Measurements from ENCODE around the gene OR4M2.
"Not testable (repeated sequence)": the region's sequence is repeated elsewhere in the genome, so short reads cannot be mapped to it uniquely, and the experiment has no call there.

The OR4M2 gene, protein sequence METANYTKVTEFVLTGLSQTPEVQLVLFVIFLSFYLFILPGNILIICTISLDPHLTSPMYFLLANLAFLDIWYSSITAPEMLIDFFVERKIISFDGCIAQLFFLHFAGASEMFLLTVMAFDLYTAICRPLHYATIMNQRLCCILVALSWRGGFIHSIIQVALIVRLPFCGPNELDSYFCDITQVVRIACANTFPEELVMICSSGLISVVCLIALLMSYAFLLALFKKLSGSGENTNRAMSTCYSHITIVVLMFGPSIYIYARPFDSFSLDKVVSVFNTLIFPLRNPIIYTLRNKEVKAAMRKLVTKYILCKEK

DNA sequence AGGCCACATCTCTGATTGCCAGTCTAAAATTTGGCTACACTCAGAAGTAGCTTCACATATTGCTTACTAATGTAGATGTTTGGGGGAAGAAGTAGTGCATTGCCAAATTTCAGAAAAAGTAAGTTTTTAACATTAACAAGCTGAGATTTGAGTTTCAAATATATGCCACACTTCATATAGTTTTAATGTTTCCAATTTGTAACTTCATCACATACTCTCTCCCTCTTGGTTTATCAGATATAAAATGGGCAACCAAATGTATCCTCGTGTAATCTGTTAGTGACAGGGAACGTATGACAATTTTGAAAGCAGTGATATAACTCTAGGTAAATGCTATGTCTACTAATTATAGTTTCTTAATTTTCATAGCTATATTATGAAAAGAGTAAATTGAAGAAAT is at the start of gene OR4M2:
Gene OR4M2, plus strand, starts transcription at position 301 of the 400 bp plus-strand sequence. Its CDS starts 98 bp downstream, at position 399.
- not testable (repeated sequence) for DNase-seq (ENCODE audit: low read depth in 3 of 3)

DNA sequence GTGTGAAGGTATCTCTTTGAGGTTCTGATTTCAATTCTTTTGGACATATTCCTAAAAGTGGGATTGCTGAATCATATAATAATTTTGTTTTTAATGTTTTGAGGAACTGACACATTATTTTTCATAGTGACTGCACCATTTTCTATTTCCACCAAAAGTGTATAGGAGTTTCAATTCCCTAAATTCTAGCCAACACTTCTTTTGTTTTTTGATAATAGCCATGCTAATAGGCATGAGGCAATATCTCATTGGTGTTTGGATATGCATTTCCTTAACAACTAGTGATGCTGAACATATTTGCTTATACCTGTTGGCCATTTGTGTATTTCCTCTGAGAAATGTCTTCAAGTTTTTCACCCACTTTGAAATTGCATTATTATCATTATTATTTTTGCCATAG is 11.1 kb upstream of the OR4M2 start:
- not testable (repeated sequence) for DNase-seq (ENCODE audit: low read depth in 3 of 3)

DNA sequence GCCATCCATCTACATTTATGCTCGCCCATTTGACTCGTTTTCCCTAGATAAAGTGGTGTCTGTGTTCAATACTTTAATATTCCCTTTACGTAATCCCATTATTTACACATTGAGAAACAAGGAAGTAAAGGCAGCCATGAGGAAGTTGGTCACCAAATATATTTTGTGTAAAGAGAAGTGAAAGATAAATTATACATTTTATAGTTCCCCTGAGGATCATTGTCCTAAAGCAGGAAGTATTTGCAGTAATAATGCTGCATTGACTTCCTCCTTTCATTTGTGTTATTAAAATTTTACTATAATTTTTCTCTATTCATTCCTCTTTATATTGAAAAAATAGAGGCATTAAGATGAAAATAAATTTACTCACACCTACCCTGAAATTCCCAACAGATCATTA is 1.1 kb downstream of the OR4M2 start:
- DNase-seq (ENCODE audit: low read depth in 3 of 3) = not testable (repeated sequence)

DNA sequence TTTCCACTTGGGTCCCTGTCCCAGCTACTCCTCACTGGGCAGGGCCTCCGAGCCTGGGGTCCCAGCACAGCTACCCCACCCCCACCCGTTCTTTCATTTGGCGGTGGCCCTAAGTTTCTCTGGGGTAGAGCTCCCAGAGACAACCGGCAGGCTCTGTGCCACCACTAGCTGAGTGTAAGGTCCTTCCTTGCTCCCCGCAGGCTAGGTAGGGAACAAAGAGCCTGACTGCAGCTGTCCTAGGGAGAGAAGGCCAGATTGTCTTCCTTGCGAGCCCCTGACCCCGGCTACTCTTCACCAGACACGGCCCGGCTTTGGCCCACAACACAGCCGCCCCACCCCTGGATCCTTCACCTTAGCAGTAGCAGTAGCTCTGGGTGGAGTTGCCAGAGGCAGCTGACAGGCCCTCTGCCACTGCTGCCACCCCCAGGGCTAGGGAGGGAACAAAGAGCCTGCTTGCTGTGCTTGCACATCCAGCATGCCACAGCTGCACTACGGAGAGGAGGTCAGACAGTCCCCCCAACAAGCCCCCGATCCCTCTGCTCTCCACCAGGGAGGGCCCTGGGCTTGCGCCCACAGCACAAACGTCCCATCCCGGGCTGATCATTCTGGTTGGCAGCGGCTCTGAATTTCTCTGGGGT is 18.4 kb downstream of the OR4M2 start:
- not testable (repeated sequence) for DNase-seq (ENCODE audit: low read depth in 3 of 3)

DNA sequence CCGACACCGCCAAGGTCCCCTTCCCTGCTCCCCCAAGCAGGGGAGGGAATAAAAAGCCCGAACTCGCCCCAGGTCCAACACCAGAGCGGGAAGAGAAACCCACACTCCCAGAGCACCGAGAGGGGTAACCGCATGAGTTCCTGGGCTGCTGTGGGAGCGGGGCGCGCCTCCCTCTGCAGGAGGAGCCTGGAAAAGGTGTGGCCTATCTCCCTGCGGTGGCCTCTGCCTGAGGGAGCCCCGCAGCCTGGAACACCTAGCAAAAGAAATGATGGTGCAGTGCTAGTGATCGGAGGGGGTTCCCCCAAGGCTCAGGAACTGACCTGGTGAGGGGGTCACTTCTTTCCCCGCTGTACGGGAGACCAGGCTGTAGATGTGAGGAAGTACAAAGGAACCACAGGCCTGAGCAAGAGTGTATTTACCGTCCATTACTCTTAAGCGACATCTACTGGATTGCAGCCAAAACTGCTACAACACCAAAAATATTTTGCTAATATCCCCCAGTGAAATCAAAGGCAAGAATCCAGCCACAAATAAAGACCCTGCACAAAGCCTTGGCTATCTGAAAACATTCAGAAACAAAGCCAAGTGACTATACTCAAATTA is 19.1 kb downstream of the OR4M2 start:
- DNase-seq (ENCODE audit: low read depth in 3 of 3) = not testable (repeated sequence)

DNA sequence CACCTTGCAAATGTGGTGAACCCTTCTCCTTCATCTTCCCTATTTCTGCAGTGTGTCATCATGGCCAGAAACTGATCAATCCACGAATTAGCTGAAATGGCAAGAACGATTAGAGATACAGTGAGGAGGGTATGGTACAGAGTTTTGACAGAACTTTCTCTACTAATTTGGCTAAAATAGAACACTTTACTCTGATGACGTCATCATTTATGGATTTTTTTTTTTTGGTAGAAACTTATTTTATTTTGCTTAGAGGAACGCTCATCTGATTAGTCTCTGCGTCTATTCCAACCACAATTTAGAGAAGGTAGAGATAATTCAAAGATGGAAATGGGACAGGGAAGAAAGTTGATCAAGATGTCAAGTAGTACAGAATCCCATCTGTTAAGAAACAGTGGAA is 41.7 kb downstream of the OR4M2 start:
- DNase-seq (ENCODE audit: low read depth in 3 of 3) = not testable (repeated sequence)
